Measurements from ENCODE around the gene EXOC3.
"Not testable (repeated sequence)": the region's sequence is repeated elsewhere in the genome, so short reads cannot be mapped to it uniquely, and the experiment has no call there.

EXOC3 gene

DNA sequence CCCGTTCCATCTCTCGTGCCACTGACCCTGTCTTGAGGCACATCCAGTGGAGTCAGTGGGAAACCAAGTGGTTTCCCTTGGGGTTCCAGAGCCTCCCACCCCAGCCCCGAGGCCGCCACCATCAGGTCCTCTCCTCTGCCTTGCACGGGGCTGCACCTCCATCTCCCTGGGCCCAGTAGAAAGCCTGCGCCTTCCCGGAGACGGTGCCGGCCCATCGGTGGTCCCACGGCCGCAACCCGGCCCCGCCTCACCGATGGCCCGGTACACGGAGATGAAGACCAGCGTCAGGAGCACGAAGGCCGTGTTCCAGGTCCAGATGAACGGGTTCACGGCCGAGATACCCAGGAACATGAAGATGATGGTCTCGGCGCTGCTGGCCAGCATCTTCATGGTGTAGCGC is 40.0 kb downstream of the EXOC3 start:
- no peaks in the 10 kb centered on the region for H3K36me3 ChIP-seq (replicated peaks)
- TF ChIP-seq, protein P1, sequence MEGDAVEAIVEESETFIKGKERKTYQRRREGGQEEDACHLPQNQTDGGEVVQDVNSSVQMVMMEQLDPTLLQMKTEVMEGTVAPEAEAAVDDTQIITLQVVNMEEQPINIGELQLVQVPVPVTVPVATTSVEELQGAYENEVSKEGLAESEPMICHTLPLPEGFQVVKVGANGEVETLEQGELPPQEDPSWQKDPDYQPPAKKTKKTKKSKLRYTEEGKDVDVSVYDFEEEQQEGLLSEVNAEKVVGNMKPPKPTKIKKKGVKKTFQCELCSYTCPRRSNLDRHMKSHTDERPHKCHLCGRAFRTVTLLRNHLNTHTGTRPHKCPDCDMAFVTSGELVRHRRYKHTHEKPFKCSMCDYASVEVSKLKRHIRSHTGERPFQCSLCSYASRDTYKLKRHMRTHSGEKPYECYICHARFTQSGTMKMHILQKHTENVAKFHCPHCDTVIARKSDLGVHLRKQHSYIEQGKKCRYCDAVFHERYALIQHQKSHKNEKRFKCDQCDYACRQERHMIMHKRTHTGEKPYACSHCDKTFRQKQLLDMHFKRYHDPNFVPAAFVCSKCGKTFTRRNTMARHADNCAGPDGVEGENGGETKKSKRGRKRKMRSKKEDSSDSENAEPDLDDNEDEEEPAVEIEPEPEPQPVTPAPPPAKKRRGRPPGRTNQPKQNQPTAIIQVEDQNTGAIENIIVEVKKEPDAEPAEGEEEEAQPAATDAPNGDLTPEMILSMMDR (IDR thresholded peaks at IDR 0.05; ENCODE audit: low read depth, low read length, missing control alignments), result no peak
- H3K27me3 ChIP-seq (replicated peaks), result no peaks in the 10 kb centered on the region

DNA sequence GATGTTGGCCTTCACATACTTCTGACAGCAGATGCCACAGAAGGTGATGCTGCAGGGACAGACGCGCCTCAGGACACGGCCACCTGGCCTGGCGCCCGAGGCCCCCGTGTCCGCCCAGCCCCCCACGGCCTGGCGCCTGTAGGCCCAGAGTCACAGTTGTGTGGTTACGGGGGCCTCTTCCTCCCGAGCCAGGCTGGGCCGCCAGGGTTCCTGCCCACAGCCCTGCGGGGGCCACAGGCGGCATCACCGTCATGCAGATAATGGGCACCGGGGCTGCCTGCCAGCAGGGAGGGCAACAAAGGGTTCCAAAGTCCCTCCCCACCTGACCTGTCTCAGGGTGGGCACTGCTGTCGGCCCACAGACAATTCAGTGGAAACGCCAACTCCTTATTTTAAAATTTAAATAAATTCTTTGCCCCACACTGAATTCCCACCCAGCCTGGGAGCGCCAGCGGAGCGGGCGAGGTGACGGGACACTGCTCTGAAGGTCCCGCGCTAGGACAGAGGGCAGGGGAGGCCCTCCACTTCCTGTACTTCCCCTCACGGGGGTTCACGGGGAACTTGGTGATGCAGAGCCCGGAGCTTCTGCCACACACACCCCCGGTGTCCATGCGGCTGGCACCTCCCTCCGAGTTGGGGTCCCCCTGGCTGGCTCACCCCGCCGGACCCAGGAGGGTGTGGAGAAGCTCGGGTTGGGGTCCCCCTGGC is 40.6 kb downstream of the EXOC3 start:
- in situ Hi-C loops (cut with HindIII; ENCODE audit: low pct_ligation_motif_present, low sequenced_read_pairs), result no loop called here

More for the DNA sequence above, 40.0 kb downstream of the EXOC3 start:
- no peak overlapping the region for H3K27ac ChIP-seq
- DNase-seq, result no peak
- no peak overlapping the region for H3K4me3 ChIP-seq (ENCODE audit: low read depth, low read length)
- in situ Hi-C loops (cut with HindIII; ENCODE audit: low pct_ligation_motif_present, low sequenced_read_pairs), result no loop called here

DNA sequence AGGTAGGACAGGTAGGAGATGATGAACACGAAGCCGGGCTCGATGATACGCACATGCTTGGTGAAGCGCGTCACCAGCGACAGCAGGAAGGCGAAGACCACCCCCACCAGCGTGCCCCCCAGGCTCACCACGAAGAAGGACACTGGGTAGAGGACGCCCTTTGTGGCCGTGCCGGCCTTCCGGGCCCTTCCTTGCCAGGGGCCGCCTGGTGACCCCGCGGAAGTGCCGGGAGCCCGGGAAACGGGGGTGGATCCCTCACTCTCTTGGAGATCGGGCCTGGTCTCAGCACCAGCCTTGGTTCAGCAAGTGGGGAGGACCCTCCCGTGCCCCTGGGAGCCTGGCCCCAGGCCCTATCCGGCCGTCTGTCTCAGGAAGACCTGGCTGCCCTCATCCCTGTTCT is 41.6 kb downstream of the EXOC3 start:
- H3K27me3 ChIP-seq (replicated peaks), result peaks cover 2% of the 10 kb centered on the region
- in situ Hi-C loops (cut with HindIII; ENCODE audit: low pct_ligation_motif_present, low sequenced_read_pairs), result no loop called here
- no peaks in the 10 kb centered on the region for H3K36me3 ChIP-seq (replicated peaks)
- no peak overlapping the region for H3K4me3 ChIP-seq (ENCODE audit: low read depth, low read length)
- no peak overlapping the region for H3K27ac ChIP-seq
- TF ChIP-seq, protein P1 (IDR thresholded peaks at IDR 0.05; ENCODE audit: low read depth, low read length, missing control alignments), result no peak
- DNase-seq, result no peak

More for the DNA sequence above, 40.6 kb downstream of the EXOC3 start:
- DNase-seq, result no peak
- TF ChIP-seq, protein P1 (IDR thresholded peaks at IDR 0.05; ENCODE audit: low read depth, low read length, missing control alignments), result no peak
- H3K36me3 ChIP-seq (replicated peaks), result no peaks in the 10 kb centered on the region
- H3K27me3 ChIP-seq (replicated peaks), result no peaks in the 10 kb centered on the region
- no peak overlapping the region for H3K27ac ChIP-seq
- no peak overlapping the region for H3K4me3 ChIP-seq (ENCODE audit: low read depth, low read length)

DNA sequence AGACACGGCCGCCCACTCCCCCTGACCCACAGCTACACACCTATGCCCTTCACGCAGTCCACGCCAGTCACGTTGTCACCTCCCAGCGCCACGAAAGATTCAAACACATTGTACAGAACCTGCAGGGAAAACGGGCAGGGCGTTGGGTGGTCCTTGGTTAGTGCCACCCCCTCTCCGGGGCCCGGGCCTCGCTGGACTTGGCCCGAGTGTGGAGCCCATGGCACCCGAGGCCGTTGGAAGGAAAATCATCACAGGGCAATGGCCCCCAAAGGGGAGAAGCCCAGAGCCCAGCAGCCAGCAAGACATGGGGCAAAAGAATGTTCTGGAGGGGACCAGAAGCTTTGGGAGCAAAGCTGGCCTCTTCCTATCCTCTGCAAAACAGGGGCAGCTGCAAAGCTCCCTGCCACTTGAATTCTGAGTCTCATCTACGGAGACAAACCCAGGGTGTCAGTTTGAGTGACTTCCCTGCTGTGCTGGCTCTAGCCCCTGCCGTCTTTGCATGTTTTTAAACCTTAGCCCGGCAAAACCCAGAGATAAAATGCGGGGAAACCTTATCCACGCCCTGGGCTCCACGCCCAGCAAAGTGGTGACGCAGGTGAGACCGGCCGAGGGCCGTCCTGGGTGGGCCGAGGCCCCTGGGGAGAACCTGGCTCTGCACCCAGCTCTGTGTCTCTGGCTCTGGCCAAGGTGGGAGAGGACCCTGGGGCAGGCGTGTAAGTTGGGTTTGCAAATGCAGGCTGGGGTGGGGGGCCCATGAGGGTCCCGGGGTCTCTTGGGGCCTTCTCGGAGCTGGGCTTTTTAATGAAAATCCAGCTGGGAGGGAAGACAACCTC is 42.4 kb downstream of the EXOC3 start:
- no peak for DNase-seq
- in situ Hi-C loops (cut with HindIII; ENCODE audit: low pct_ligation_motif_present, low sequenced_read_pairs), result no loop called here
- no peaks in the 10 kb centered on the region for H3K36me3 ChIP-seq (replicated peaks)
- no peak overlapping the region for H3K4me3 ChIP-seq (ENCODE audit: low read depth, low read length)
- H3K27me3 ChIP-seq (replicated peaks), result peaks cover 2% of the 10 kb centered on the region
- H3K27ac ChIP-seq, result no peak overlapping the region
- TF ChIP-seq, protein P1 (IDR thresholded peaks at IDR 0.05; ENCODE audit: low read depth, low read length, missing control alignments), result no peak

DNA sequence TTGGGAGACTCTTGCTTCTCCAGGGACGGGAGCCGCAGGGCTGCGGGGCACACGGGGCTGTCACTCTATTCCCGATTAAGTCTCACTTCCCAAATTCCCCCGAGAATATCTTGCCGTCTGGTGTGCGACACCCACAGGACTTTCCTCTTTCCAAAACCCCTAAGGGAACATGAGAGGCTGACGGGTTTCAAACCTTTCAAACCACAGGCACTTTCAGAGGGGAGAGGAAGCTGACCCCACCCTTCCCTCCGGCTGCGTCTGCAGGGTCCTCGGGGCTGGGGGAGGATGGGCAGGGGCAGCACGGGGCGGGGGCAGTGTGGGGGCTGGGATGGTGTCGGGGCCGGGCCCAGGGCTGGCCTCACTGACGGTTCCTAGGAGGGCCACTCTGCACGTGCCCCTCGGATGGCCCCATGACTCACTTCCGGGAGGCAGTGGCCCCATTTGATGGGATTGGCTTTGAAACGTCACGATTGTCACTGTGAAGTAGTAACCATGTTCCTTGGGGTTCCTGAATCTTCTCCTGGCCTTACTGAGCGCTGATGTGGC is 43.0 kb downstream of the EXOC3 start:
- in situ Hi-C loops (cut with HindIII; ENCODE audit: low pct_ligation_motif_present, low sequenced_read_pairs), result no loop called here
- no peak overlapping the region for H3K27ac ChIP-seq
- DNase-seq, result no peak

DNA sequence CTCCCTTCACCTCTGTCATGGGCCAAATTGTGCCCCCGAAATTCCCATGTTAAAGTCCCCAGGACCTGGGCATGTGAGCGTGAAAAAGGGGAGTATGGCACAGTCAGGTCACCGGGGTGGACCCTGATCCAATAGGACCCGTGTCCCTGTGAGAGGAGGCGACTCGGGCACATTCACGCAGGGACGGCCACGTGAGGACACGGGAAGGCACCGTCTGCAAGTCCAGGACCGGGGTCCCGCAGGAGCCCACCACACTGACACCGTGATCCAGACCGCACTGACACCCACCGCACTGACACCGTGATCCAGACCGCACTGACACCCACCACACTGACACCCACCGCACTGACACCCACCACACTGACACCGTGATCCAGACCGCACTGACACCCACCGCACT is 43.6 kb downstream of the EXOC3 start:
- H3K27me3 ChIP-seq (replicated peaks); H3K27ac ChIP-seq; in situ Hi-C loops (cut with HindIII; ENCODE audit: low pct_ligation_motif_present, low sequenced_read_pairs); H3K4me3 ChIP-seq (ENCODE audit: low read depth, low read length); DNase-seq; H3K36me3 ChIP-seq (replicated peaks): not testable (repeated sequence)

More for the DNA sequence above, 43.0 kb downstream of the EXOC3 start:
- H3K4me3 ChIP-seq (ENCODE audit: low read depth, low read length), result no peak overlapping the region
- peaks cover 2% of the 10 kb centered on the region for H3K27me3 ChIP-seq (replicated peaks)
- no peaks in the 10 kb centered on the region for H3K36me3 ChIP-seq (replicated peaks)
- TF ChIP-seq, protein P1 (IDR thresholded peaks at IDR 0.05; ENCODE audit: low read depth, low read length, missing control alignments), result no peak
